ENCODE measurements around the gene CASP14.
"Not testable (repeated sequence)": the region's sequence is repeated elsewhere in the genome, so short reads cannot be mapped to it uniquely, and the experiment has no call there.

Gene CASP14

DNA sequence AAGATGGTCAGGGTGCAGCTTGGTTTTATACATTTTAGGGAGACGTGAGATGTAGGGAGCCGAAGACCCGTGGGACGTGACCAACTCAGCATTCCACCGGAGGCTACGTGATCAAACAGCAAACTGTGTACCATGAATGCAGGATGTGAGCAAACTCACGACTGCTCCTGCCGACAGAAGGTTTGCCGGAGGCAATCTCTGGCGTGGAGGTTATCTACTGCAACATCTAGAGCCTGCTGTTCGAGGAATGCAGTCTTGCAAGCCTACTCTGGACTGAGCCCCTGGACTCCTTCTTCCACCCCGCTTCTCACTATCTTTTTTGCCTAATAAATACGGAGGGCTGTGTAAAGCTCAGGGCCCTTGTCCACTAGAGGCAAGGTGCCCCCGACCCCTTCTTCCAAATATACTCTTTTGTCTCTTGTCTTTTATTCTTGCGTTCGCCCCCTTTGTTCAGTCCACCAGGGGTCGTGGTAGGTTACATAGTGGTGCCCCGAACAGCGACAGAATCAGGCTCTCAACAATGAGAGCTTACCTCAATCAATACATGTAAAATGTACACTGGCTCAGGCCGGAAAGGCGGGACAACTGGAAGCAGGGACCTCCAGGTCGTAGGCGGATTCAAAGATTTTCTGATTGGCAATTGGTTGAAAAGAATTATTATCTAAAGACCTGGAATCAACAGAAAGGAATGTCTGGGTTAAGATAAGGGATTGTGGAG, 23.8 kb downstream of the CASP14 start:
- no peak for DNase-seq

DNA sequence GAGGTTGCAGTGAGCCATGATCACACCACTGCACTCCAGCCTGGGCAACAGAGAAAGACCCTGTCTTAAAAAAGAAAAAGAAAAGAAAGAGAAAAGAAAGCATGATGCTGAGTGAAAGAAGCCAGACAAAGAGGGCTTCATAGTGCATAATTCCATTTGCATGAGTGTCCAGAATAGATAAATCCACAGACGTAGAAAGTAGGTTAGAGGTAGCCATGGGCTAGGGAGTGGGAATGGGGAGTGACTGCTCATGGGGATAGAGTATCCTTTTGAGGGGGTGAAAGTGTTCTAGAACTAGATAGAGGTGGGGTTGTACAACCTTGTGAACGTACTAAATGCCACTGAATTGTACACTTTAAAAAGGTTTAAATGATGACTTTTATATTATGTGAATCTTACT, 25.1 kb downstream of the CASP14 start:
- no peak for DNase-seq

DNA sequence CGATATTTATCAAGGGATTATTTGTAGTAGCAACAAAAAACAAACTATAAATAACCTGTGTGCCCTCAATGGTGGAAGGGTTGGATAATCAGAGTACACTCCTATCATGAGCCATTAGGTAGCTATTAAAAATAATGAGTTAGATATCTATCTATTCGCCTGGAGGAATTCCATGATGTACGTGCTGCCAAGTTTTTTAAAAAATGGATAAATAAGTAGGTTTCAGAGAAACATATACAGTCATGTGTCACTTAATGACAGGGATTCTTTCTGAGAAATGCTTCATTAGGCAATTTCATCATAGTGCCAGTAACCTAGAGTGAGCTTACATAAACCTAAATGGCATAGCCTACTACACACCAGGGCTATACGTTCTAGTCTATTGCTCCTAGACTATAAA, 26.5 kb downstream of the CASP14 start:
- no peak for DNase-seq

DNA sequence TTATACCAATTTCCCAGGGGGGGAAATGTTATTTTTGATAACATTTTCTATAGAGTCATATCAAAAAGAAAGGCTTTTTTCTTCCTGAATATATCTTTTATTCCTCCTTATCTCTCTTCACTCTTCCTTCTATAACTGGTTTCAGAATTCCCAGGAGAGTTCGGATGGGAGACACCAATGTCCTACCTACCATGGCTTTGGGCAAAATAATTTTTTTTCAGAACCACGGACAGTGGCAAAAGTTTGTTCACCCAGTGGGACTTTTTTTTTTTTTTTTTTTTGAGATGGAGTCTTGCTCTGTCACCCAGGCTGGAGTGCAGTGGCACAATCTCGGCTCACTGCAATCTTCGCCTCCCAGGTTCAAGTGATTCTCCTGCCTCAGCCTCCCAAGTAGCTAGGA, 30.7 kb downstream of the CASP14 start:
- not testable (repeated sequence) for DNase-seq

DNA sequence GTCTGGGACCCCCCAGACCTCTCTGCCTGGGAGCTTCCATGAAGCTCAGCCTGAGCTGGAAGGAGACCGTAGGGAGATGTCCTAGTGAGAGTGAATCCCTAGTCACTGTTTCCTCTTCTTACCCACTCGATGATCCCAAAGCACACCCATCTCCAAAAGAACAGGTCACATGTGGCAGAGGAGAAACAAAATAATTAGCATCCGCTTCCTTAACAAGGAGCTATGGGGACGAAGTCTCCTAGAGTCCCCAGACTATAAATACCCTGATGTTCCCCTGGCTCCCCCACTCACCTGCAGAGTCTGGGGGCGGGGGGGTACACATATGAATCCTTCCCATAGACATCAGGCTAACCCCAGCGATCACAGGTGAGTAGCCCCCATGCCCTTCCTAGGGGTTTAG, 32.6 kb downstream of the CASP14 start, which contains the start of gene OR1I1:
Gene OR1I1 (plus strand): TSS at position 301 of the 400 bp plus-strand sequence. CDS start 4,855 bp downstream, outside the sequence.
- no peak for DNase-seq

DNA sequence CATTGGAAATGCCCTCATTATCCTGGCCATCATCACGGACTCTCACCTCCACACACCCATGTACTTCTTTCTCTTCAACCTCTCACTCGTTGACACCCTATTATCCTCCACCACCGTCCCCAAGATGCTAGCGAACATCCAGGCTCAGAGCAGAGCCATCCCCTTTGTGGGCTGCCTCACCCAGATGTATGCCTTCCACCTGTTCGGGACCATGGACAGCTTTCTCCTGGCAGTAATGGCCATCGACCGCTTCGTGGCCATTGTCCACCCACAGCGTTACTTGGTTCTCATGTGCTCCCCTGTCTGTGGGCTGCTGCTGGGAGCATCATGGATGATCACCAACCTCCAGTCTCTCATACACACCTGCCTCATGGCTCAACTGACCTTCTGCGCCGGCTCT, 37.9 kb downstream of the CASP14 start:
- no peak for DNase-seq

DNA sequence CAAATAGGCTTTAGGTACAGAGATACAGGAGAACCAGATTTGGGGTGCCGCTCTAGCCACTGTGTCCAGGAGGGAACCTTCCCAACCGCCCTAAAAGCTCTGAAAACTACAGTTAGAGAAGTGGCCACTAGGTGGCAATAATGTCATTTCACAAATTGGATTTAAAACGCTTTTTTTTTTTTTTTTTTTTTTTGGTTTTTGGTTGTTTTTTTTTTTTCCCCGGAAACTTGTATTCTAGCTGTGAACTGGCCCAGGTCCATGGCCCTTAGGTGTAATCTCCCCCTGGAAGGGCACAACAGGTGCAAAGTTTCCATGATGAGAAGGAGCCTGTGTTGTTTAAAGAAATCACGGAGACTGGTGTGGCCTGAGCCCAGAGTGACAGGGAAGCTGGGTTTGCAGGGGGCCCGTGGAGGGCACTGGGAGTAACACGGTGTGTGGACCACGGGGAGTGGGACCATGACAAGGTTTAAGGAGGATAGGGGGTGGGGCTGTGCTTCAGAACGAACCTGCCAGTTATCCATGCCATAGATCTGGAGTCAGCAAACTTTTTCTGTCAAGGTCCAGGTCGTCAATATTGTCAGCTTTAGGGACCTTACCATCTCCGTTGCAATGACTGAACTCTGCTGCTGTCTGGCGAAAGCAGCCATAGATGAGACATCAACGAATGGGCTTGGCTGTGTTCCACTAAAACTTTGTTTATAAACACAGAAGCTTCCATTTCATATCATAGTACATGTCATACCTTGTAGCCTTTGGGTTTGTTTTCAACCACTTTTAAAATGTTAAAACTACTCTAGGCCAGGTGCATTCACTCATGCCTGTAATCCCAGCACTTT, 42.9 kb downstream of the CASP14 start:
- DNase-seq, result peak in 2 of 5 experiments; percentile 43 to 66

DNA sequence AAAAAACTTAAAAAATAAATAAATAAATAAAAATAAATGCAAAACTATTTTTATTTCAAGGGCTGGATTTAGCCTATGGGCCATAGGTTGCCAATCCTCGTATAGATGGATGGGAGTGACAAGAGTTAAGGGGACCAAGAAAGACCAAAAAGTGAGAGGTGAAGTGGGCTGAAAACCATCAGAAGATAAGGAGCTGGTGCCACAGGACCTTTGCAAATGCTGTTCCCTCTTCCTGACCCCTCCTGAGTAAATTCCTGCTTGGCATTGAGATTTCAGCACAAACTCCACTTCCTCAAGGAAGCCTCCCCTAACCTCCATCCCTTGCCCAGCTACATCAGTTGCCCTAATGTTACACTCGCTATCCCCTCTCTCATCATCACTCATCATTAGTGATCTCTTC, 43.7 kb downstream of the CASP14 start:
- DNase-seq, result no peak

DNA sequence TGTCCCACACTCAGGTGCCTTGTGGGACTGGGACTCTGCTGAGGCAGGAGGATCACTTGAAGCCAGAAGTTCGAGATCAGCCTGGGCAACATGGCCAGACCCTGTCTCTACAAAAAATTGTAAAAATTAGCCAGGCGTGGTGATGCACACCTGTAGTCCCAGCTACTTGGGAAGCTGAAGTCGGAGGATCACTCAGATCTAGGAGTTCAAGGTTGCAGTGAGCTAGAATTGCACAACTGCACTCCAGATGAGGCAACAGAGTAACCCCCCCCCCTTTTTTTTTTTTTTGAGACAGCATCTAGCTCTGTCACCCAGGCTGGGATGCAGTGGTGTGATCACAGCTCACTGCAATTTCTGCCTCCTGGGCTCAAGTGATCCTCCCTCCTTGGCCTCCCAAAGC, 46.9 kb downstream of the CASP14 start:
- no peak for DNase-seq

DNA sequence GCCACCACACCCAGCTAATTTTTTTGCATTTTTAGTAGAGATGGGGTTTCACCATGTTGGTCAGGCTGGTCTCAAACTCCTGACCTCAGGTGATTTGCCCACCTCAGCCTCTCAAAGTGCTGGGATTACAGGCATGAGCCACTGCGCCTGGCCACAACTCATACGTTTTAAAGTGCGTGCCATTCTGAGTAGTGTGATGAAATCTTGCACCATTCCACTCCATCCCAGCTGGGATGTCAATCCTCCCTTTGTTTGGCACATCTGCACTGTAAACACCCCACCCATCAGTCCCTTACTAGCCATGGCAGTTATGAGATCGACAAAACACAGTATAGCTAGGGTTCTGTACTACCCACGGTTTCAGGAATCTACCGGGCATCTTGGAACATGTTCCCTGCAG, 48.7 kb downstream of the CASP14 start:
- DNase-seq, result not testable (repeated sequence)

DNA sequence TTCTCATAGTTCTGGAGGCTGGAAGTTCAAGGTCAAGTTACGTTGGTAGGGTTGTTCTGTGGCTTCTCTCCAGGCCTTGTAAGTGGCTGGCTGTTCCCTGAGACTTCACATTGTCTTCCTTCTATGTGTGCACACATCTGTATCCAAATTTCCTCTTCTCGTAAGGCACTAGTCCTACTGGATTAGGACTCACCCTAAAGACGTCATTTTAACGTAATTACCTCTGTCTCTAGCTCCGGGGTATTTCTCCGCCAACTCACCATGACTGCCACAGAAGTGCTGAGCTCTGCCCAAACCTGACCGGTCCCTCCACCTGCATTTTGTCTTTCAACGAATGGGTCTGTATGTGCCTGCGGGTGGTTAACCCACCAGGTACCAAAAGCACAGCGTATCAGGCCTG, 49.2 kb downstream of the CASP14 start:
- no peak for DNase-seq

DNA sequence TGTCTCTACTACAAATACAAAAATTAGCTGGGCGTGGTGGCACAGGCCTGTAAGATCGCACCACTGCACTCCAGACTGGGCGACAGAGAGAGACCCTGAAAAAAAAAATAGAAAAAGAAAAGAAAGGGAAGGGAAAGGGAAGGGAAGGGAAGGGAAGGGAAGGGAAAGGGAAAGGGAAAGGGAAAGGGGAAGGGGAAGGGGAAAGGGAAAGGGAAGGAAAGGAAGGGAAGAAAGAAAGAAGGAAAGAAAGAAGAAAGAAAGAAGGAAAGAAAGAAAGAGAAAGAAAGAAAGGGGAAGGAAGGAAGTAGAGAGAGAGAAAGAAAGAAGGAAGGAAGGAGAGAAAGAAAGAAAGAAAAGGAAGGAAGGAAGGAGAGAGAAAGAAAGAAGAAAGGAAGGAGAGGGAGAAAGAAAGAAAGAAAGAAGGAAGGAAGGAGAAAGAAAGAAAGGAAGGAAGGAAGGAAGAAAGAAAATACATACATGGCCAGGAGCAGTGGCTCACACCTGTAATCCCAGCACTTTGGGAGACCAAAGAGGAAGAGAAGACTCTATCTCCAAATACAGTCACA, 49.8 kb downstream of the CASP14 start:
- no peak for DNase-seq

DNA sequence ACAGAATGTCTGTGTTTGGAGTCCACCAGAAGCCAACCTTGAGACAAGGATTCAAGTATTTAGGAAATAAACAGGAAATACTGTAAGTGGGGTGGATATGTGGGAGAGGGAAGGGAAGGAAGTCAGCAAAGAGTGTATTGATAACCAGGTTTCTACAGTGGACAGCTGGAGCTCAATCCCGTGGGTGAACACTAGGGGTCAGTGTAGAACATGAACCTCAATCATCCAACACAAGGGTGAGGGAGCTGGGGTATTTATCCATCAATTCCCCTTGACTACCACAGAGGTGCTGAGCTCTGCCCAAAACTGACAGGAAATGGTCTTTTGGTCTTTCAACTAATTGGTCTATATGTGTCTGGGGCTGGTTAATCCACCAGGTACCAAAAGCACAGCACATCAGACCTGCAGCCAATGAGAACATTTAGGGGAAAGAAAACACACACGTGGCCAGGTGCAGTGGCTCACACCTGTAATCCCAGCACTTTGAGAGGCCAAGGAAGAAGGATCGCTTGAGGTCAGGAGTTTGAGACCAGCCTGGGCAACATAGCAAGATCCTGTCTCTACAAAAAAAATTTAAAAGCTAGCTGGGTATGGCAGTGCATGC, 52.3 kb downstream of the CASP14 start:
- peak in 3 of 5 experiments; percentile 22 to 47 (median 36) for DNase-seq

DNA sequence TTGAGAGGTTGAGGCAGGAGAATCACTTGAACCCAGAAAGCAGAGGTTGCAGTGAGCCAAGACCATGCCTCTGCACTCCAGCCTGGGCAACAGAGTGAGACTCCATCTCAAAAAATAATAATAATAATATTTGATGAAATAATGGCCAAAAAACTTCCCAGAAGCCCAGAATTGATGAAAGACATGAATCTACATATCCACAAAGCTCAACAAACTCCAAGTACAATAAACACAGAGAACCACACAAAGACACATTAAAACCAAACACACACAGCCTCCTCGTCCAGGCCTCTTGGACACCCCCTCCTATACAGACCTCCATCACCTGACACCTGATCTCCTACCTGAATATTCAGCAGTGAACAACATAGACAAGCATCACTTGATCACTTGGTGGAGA, 54.7 kb downstream of the CASP14 start:
- DNase-seq, result no peak

DNA sequence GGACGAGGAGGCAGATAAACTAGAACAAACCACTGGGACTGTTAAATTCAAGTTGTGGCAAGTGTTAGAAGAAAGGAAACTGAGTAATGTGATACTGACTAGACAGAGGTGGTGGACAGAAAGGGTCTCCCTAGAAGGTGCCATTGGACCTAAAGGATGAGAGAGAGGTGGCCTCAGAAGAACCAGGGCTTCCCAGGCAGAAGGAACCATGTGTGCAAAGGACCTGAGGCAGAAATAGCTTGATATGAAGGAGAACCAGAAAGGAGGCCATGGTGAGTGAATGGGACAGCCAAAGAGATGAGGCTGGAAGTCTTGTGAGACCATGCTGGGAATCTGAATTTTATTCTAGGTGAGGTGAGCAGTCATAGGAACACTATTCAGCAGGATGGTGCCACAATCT, 55.1 kb downstream of the CASP14 start:
- no peak for DNase-seq

DNA sequence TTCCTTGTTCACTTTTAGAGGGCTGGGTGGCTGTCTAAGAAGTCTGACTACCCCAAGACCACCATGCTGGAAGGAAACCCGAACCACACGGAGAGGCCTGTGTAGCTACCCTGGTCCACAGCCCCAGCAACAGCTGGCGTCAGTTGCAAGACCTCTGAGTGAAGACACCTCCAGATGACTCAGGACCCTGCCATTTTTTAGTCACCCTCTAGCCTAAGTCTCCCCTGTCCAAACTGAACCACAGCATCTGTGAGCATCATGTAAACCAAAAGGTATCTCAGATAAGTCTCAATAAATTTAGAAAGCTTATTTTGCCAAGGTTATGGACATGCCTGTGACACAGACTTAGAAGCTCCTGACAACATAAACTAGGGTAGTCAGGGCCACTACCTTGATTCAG, 55.8 kb downstream of the CASP14 start:
- DNase-seq, result no peak

DNA sequence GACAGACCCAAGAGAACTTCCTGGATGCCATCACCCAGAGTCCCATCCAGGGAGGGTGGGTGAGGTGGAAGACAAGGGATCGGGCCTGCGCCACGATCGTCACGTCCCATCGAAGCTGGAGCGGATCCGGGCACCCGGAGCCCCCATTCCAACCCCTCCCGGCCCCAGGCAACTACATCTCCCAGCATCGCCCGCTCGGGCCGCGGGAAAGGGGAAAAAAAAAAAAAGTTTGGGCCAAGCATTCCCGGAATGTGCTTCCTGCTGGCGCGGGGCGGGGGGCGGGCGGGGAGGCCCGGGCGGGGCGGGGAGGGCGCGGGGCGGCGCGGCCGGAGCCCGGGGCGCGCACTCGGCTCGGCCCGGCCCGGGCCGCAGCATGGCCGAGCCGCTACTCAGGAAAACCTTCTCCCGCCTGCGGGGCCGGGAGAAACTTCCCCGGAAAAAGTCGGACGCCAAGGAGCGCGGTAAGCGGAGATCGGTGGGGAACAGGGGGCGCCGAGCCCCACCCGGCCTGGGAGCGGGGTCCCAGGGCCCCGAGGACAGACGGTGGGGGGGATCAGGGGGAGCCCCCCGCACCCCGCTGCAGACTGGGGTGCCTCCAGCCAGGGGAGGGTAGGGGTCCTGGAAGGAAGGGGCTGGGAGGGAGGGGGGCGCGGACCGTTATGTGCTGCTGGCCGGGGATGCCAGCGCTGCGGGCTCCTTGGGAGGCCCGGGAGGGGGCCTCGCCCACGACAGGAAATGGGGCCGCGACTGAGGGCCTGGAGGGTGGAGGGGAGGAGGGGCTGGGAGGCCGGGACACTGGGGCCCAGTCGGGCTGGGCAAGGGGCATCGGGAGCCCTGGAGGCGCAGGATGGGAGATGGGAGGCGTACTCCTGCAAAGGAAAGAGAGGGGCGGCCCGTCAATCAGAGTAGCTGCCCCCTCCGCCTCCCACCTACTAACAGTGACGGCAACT, 58.1 kb downstream of the CASP14 start, which contains the start of gene SYDE1:
Gene SYDE1 (plus strand): TSS at position 341 of the 950 bp plus-strand sequence. CDS start 33 bp downstream, at position 374.
- DNase-seq, result no peak

Data from T-helper 2 cell (primary cell).